Endothelial cell of umbilical vein (primary cell): ENCODE measurements around the gene KRT6C.

Experiments used
- EZH2 ChIP-seq: IDR thresholded peaks from 2 replicates; pipeline ENCODE4 v1.6.1; 2012; ENCODE audit warnings: borderline replicate concordance, low read depth, mild to moderate bottlenecking, moderate library complexity, low read length, inconsistent platforms; ENCODE audit not compliant: severe bottlenecking
- POLR2A ChIP-seq: IDR thresholded peaks from 2 replicates; pipeline ENCODE4 v1.6.1; 2012; ENCODE audit warnings: low read depth, mild to moderate bottlenecking, control low read depth, low read length
- TF ChIP-seq, protein P1 (sequence below), 2 donors: IDR thresholded peaks; 1 replicate in 1 of 2; 2 replicates in 1 of 2; pipeline ENCODE4 v1.5.1; 2011; ENCODE audit warnings: low read length in 2 of 2, mild to moderate bottlenecking in 2 of 2, moderate library complexity in 2 of 2, control low read depth in 1 of 2, inconsistent platforms in 1 of 2, low read depth in 1 of 2; ENCODE audit not compliant: insufficient read depth in 1 of 2; ENCODE audit errors: extremely low read depth in 1 of 2

DNA sequence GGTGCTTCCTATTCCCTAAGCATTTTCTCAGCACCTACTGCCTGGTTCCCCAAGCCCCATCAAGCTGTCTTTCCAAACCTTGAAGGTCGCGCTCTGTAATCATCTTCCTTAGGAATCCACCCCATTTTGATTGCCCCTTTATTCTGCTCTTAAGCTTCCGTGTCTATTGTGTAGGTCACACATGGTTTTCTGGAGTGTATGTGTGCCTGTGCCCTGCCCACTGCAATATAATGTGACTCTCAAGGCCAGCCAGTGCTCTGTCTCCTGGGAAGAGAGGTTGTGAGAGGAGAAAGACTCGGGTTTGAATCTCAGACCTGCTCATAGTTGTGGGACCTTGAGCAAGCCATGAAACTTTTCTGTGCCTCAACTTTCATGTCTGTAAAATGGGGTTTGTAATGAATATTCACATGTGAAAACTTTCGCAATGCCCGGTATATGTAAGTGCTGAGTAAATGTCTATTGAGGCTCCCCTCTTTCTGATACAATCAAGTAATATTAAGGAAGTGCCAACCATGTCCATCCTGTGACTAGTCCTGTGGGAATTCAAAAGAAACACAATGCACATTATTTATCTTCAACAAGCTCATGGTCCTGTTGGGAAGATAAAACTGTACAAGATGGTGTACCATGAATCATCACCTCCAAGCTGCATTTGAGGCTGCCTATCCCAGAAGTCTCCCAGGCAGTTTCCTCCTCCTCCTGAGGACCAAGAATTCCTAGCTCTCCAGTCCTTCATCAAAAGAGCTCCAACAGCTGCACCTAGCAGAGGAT, 38.7 kb downstream of the KRT6C start:
- TF ChIP-seq, protein P1, sequence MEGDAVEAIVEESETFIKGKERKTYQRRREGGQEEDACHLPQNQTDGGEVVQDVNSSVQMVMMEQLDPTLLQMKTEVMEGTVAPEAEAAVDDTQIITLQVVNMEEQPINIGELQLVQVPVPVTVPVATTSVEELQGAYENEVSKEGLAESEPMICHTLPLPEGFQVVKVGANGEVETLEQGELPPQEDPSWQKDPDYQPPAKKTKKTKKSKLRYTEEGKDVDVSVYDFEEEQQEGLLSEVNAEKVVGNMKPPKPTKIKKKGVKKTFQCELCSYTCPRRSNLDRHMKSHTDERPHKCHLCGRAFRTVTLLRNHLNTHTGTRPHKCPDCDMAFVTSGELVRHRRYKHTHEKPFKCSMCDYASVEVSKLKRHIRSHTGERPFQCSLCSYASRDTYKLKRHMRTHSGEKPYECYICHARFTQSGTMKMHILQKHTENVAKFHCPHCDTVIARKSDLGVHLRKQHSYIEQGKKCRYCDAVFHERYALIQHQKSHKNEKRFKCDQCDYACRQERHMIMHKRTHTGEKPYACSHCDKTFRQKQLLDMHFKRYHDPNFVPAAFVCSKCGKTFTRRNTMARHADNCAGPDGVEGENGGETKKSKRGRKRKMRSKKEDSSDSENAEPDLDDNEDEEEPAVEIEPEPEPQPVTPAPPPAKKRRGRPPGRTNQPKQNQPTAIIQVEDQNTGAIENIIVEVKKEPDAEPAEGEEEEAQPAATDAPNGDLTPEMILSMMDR (IDR thresholded peaks at IDR 0.05; ENCODE audit: extremely low read depth in 1 of 2, insufficient read depth in 1 of 2, low read depth in 1 of 2, low read length in 2 of 2): no peak
- TF ChIP-seq POLR2A (no peak), EZH2 (no peak)
